GM23248 (cell line): ENCODE results near the gene STAT4.

Experiments used
- EZH2 ChIP-seq: fragments of 200-600 bp; sonication (generic); IDR thresholded peaks from 2 replicates; pipeline ENCODE4 v1.6.1; 2018; ENCODE audit warnings: antibody characterized with exemption, mild to moderate bottlenecking; ENCODE audit not compliant: insufficient read depth, poor library complexity, severe bottlenecking
- EZH2phosphoT487 ChIP-seq: fragments of 200-600 bp; sonication (generic); IDR thresholded peaks from 2 replicates; pipeline ENCODE4 v1.6.1; 2018; ENCODE audit warnings: antibody characterized with exemption, moderate library complexity, mild to moderate bottlenecking, low read depth; ENCODE audit not compliant: insufficient read depth

DNA sequence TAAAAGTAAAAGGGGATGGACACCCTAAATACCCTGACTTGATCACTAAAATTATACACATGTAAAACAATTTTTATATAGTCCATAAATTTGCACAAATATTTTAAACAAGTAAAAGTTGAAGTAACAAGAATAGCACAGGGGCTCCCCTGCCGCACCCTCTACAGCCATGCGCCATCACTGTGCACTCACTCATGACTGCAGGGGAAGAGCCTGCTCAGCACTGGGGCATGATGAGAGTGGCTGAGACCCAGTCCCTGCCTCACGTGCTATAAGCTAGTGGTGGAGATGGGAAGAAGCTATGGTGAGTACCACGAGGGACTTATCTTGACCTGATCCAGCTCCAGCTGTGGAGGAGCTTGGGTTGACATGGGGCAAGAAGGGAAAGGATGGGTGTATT lies 47.5 kb upstream of the STAT4 start:
- TF ChIP-seq EZH2: no peak
- no peak for TF ChIP-seq EZH2phosphoT487
